Measurements from ENCODE around the gene DLX3. TPM values are rescaled to one million over a fixed set of nuclear protein-coding genes. Genes with fewer than 3 reads are reported as not detected.

The DLX3 gene
- total RNA-seq, 1 donor from 2014 or later, result 0.48 TPM

DNA sequence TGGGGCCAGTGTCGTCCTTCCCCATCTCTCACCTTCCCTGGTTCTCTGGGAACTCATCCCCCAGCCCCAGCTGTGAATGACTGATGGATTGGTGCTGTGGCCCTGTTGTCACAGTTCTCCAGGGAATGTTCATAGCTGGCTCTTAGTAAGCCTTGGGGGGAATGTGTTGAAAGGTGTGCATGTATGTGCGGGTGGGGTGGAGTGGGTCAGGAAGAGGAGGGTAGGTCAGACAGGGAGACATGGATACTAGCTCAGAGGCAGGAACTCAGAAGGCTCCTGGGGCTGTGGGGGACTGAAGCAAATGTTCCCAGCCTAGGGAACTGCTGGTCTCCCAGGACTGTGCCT lies 21.8 kb downstream of the DLX3 start:
- no peak for DNase-seq (ENCODE audit: low spot score)

DNA sequence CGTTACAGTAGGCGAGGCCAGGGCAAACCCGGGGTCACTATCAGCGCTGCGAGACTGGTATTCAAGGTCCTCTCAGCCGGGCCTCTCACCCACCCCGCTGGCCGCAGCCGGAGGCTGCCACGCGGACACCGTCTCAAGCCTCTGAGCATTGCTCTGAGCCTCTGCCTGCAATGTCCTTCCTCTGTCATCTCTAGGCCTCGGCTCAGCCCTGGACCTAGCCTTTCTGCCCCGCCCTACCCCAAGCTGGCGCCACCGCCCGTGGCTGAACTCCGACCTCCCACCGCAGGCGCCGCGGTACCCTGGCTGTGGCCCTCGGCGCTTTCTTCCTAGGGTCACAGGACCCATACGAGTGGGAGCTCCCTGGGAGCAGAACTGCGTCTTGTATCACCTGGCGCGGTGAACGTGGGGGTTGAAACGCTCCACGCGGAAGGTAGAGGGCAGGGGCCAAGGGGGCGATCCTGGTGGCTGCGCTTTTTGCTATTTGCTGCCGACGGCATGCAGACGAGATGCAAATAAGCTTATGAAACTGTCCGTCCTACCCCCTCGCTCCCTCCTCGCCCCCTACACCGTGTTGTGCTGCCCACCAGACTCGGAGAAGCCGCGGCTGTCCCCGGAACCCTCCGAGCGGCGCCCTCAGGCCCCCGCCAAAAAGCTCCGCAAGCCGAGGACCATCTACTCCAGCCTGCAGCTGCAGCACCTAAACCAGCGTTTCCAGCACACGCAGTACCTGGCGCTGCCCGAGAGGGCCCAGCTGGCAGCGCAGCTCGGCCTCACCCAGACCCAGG lies 22.3 kb downstream of the DLX3 start:
- DNase-seq (ENCODE audit: low spot score), result no peak

- DNase-seq (ENCODE audit: low spot score), result no peak
Measured at GRCh38 chr17:49971848-49972485, 23.1 kb downstream of the DLX3 start.

- DNase-seq (ENCODE audit: low spot score), result no peak
Measured at GRCh38 chr17:49971199-49971847, 23.7 kb downstream of the DLX3 start.

GRCh38 chr17:49970498-49970897 lies 24.5 kb downstream of the DLX3 start:
- no peak for DNase-seq (ENCODE audit: low spot score)

- DNase-seq (ENCODE audit: low spot score), result no peak
Measured at GRCh38 chr17:49969795-49970389, 25.1 kb downstream of the DLX3 start.

GRCh38 chr17:49969134-49969759 lies 25.8 kb downstream of the DLX3 start, which contains the start of gene DLX4:
Gene DLX4, plus strand, starts transcription at chr17:49969190. Its CDS starts 279 bp downstream, at chr17:49969469.
- no peak for DNase-seq (ENCODE audit: low spot score)

GRCh38 chr17:49968405-49969133 lies 26.5 kb downstream of the DLX3 start:
- DNase-seq (ENCODE audit: low spot score), result no peak

DNA sequence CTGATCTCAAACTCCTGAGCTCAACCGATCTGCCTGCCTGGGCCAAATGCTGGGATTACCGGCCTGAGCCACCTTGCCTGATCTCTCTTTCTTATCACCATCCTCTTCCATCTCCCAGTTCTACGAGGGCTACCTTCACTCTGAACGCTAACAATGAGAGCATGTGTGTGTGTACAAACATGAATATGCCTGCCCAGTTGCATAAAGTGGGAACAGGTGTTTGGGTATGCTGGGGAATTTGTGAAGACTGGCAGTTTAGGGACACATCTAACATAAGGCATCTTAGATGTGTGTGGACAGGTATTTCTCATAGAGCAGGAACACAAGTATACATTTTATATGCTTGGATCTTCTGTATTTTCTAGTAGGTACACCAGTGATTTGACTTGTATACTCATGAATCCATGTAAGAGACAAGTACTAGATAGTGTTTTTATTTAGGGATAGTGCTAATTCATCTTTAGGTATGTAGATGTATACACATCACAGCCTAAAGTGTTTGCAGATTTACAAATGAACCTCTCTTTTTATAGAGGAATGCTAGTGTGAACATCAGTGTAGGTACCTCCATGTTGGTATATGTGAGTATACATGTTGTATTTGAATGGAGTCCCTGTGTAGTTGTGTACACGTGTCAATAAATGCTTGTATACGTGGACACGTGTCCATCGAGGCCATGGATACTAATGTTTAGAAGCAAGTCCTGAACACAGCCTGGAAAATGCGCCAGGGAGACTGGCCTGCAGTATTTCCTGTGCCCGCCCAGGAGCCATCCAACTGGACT lies 27.2 kb downstream of the DLX3 start:
- DNase-seq (ENCODE audit: low spot score), result no peak

DNA sequence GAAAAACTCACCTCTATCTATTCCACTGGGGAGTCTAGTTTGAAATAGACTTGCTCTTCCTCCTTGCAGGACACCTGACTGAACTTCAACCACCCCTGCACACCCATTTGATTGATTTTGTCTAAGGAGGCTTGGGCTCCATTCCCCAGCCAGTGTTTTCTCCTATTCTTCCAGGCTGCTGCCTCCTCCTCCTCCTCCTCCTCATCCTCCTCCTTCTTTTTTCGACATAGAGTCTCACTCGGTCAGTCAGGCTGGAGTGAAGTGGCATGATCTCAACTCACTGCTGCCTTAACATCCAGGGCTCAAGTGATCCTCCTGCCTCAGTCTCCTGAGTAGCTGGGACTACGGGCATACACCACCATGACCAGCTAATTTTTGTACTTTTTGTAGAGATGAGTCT lies 27.8 kb downstream of the DLX3 start:
- no peak for DNase-seq (ENCODE audit: low spot score)

GRCh38 chr17:49966767-49967166 lies 28.3 kb downstream of the DLX3 start:
- DNase-seq (ENCODE audit: low spot score), result no peak

- no peak for DNase-seq (ENCODE audit: low spot score)
Measured at GRCh38 chr17:49965524-49965909, 29.5 kb downstream of the DLX3 start.

- no peak for DNase-seq (ENCODE audit: low spot score)
Measured at GRCh38 chr17:49964769-49965523, 30.1 kb downstream of the DLX3 start.

DNA sequence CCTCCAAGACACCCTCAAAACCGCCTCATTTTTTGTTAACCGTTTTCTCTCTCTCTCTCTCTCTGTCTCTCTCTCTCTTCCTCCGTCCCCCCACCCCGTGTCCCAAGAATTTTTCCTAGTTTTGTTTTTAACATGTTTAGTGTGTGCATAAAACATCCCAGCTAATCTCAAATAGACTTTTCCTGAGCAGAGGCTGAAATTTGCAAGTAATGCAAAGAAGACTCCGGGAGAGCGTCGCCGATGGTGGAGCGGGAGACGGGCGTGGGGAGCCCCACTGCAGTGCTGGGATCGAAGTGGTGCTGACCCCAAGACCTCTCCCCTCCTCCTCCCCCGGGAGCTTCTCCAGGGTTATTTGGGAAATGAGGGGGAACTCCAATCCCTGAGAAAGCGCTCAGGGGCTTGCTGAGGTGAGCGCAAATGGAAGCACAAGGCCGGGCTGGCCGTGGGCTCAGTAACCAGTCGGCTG lies 30.7 kb downstream of the DLX3 start:
- DNase-seq (ENCODE audit: low spot score), result no peak

DNA sequence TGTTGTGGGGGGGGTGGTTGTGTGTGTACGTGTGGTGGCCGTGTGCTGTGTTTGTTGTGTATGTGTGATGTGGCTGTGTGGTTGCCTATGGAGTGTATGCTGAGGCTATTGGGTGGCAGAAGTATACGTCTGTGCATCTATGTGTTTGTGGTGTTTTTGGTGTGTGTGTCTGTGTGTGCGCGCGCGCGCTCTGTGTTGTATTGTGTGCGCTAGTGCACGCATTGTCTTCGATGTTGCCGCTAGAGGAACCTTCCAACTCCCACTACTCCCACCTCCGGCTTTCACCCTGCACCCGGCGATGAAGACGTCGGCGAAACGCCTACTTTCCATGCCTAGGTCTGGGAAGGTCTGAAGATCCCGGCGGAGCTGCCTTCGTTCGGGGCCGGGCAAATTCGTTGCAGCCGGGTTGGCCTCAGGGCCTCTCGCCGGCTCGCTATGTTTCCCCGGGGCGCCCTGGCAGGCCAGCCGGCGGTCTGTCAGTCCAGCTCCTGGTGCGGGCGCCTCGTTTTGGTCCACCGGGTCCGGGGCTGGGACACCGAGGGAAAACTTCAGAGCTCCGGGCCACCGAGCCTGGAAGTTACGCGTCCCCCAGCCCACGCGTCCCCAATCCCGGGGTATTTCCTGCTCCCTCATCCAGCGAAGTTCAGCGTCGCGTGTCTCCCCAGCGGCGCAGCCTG lies 31.3 kb downstream of the DLX3 start:
- no peak for DNase-seq (ENCODE audit: low spot score)

- no peak for DNase-seq (ENCODE audit: low spot score)
Measured at GRCh38 chr17:49963309-49963625, 31.8 kb downstream of the DLX3 start.

DNA sequence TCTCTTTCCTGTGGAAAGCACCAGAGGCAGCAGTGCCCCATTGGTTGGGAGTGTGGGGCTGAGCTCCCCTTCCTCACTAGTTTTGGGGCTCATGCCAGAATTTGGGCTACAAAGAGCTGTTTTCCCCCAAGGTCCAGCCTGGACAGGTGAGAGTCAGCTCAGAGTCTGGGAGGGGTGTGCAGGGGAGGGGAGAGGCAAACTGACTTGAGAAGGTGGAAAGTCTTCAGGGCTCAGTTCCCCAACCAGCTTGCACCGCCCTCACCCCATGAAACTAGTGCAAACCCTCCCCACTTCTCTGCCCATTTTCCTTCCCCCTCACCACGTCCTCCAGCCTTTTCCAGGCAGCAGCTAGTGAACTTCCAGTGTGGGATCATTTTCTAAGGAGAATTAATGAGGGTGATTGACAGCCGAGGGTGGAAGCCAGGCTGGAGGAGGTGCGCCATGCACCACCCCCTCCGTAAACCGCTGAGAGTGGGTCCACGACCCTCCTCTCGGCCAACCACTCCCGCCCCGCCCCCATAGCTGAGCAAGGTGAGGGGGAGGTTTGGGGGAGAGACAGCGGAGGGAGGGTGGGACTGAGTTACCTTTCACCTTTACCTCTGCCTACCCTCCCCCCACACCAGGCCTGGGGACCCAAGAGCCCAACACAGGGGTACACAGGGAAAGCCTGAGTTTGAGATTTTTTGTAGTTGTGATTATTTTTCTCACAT lies 32.3 kb downstream of the DLX3 start:
- no peak for DNase-seq (ENCODE audit: low spot score)
